GM21528 (cell line): ENCODE results near the gene ANGPTL1.
"Not testable (repeated sequence)": the region's sequence is repeated elsewhere in the genome, so short reads cannot be mapped to it uniquely, and the experiment has no call there.

ENCODE experiments used
- ATAC-seq: cut with Tn5 transposase; IDR thresholded peaks from one replicate; pipeline ENCODE4 v1.9.1; 2021; ENCODE audit warnings: mild to moderate bottlenecking, moderate library complexity; ENCODE audit not compliant: unreplicated experiment, low FRiP score

Gene ANGPTL1

GRCh38 chr1:178868706-178869105 is 2.2 kb downstream of the ANGPTL1 start:
- no peak for ATAC-seq

- ATAC-seq: no peak
Measured at GRCh38 chr1:178867670-178868069, 3.2 kb downstream of the ANGPTL1 start.

- ATAC-seq: no peak
Measured at GRCh38 chr1:178864326-178864725, 6.6 kb downstream of the ANGPTL1 start.

DNA sequence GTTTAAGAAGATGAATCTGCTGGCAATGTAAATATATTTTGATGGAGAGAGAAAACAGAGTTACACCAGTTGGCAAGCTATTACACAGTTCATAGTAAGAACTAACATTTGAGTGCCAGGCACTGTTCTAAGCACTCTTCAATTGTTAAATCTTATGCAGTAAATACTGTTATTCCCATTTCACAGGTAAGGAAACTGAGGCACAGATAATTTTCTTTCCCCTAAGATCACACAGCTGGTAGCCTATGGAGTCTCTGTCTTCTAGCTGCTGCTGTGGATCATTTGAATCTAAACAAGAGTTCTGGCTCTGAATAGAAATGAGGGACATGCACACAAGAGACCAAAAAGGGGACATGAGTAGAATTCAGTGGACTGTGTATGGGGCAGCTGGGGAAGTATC is 8.0 kb downstream of the ANGPTL1 start:
- no peak for ATAC-seq

DNA sequence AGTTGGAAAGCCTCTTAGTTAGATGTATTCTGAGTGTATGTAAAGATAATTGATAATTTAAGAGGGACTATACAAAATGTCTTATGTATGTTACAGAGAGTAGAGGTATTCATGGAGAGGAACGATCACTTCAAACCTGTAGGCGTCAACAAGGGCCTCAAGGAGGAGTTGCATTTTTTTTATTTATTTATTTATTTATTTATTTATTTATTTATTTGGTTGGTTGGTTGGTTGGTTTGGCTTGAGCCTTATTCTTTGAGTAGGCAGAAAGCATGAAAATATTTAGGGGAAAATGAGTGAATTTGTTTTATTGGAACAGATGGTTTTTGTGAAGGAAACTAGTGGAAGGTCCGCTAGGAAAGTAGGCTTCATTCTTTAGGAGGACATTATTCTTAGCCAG is 8.5 kb downstream of the ANGPTL1 start:
- ATAC-seq: no peak

GRCh38 chr1:178857126-178857525 is 13.8 kb downstream of the ANGPTL1 start:
- ATAC-seq: no peak

DNA sequence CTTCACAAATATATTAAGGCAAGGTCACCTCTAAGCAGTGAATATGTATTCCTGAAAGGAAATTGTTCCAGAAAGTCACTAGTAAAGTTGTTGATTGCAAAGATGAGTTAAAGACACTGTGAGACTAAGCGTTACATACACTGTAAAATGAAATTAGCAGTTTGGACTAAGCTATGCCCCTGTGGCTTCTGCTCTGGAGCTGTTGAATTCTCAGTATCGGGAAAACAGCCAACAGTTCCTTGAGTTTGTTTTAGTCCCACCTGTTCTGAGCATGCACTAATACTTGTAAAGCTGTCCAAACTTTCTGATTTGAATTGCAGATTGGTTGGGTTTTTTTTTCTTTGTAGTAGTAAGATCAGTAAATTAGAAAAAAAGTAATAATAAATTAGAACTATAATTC is 21.0 kb downstream of the ANGPTL1 start:
- no peak for ATAC-seq

- ATAC-seq: not testable (repeated sequence)
Measured at GRCh38 chr1:178847919-178848318, 23.0 kb downstream of the ANGPTL1 start.

DNA sequence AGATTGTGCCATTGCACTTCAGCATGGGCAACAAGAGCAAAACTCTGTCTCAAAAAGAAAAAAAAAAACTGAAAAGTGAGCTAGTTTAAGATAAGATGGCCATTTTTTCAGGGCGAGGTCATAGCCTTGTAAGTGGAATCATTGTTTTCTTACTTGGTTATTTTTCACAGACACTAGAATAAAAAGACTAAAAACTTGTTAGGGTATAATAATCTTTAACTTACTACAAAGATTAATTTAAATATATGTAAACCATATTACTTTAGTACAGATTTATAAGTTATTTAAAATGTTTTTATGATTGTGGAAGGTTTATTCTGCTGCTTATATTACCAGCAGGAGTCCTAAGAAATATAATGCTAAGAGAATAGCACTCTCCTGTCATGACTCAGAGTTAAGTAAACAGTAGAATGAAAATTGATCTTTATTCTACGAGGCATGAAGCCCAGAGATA is 23.5 kb downstream of the ANGPTL1 start:
- ATAC-seq: no peak

- ATAC-seq: no peak
Measured at GRCh38 chr1:178846306-178846705, 24.6 kb downstream of the ANGPTL1 start.

GRCh38 chr1:178844436-178844835 is 26.4 kb downstream of the ANGPTL1 start:
- ATAC-seq: no peak

GRCh38 chr1:178825167-178825566 is 45.7 kb downstream of the ANGPTL1 start:
- no peak for ATAC-seq

DNA sequence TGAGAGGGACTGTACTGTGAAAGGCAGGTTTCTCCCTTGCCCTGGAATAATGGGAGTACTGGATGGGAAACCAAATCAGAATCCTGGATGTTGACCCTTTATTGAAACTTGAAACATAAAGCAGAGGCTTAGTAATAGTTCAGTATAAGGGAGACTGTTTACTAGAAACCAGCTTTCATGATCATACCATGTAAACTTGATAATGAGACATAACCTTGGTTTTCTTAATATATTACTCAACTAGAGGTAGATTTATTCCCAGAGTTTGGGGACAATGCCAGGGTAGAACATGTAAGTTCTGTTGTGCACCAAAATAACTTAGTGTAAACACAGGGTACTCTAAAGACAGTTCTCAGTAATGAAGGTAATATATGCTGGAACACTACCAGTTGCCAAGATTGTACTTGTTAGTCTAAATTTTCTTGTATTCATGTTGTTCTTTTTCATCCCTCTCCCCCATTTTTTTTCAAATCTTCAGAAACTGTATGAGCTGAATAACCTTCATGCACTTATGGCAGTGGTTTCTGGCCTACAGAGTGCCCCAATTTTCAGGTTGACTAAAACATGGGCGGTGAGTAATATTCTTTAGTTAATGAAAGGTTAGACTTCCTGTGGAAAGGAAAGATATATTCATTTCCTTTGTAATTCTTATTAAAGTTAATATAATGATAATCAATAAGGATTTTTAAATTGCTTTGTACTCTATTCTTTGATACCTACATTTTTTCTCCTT is 49.6 kb downstream of the ANGPTL1 start:
- ATAC-seq: no peak

- no peak for ATAC-seq
Measured at GRCh38 chr1:178819123-178819522, 51.8 kb downstream of the ANGPTL1 start.

DNA sequence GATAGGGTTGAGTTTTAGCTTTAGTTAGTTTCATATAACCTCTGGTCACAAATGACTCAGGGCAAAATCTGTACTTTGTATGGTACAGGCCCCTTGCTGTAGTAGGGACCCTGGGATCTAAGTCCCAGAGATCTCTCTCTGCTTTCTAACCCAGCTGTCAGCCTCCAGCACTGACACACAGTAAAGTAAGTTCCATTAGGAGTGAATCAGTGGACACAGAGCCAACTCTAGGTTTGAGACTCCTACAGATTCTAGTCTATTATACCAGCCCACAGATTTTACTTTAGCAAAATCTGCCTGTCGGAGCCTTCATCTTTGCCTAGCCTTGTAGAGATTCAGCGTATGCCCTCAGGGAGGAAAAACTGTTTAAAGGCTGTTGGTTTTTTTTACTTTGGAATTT is 52.5 kb downstream of the ANGPTL1 start:
- ATAC-seq: no peak

DNA sequence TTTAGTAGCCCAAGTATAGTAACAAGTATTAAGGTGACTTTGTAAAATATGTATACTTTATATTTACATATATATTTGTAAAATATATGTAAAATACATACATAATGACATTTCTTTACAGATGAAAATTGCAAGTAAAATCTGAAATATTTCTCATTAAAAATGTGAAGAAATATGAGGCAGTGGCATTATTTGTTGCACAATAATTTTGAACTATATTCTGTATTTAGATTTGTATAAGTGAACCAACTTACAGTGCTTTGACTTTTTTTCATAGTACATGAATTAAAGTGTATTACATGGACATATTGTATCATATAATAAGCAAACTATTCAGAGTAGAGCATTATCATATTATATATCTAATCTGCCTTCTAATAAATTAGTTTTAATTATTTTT is 60.3 kb downstream of the ANGPTL1 start:
- ATAC-seq: no peak

DNA sequence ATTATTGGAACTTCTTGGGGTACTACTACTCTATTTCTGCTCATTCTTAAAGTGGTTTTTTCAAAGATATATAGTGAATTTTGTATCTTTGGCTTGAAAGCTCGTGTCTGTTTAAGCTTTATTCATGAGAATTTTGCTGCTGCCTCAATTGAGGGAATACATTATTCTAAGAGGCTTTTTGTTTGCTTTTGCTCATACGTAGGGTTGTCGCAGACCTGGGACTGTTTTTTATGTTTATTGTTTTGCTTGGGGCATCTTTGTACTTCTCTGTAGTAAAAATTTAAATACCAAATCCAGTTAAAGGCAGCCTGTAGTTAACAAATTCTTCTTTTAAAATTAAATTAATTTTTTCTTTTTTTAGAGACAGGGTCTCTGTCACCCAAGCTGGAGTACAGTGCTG is 62.3 kb downstream of the ANGPTL1 start:
- no peak for ATAC-seq

GRCh38 chr1:178806665-178807300 is 64.1 kb downstream of the ANGPTL1 start:
- no peak for ATAC-seq

- no peak for ATAC-seq
Measured at GRCh38 chr1:178802873-178803272, 68.0 kb downstream of the ANGPTL1 start.
